ENCODE data around the gene VSIG2.

- TF ChIP-seq ZNF624 (tag by site-specific recombination; IDR thresholded peaks at IDR 0.05) = no peak
- TF ChIP-seq CTCF (tag by site-specific recombination; IDR thresholded peaks at IDR 0.05) = no peak
- no peak for TF ChIP-seq PBX3 (CRISPR knock-in tag; IDR thresholded peaks at IDR 0.05)
- TF ChIP-seq PRDM1 (tag by site-specific recombination; IDR thresholded peaks at IDR 0.05) = no peak
- TF ChIP-seq GFI1B (tag by site-specific recombination; IDR thresholded peaks at IDR 0.05) = no peak
- TF ChIP-seq SALL2 (tag by site-specific recombination; IDR thresholded peaks at IDR 0.05; ENCODE audit: borderline replicate concordance) = no peak
- TF ChIP-seq MEIS1 (CRISPR knock-in tag; IDR thresholded peaks at IDR 0.05; ENCODE audit: borderline replicate concordance) = no peak
- TF ChIP-seq TSHZ1 (tag by site-specific recombination; IDR thresholded peaks at IDR 0.05; ENCODE audit: borderline replicate concordance) = no peak
Observed at GRCh38 chr11:124728134-124728533, 23.9 kb downstream of the VSIG2 start.
